ENCODE results near the gene PPP1R16B.

DNA sequence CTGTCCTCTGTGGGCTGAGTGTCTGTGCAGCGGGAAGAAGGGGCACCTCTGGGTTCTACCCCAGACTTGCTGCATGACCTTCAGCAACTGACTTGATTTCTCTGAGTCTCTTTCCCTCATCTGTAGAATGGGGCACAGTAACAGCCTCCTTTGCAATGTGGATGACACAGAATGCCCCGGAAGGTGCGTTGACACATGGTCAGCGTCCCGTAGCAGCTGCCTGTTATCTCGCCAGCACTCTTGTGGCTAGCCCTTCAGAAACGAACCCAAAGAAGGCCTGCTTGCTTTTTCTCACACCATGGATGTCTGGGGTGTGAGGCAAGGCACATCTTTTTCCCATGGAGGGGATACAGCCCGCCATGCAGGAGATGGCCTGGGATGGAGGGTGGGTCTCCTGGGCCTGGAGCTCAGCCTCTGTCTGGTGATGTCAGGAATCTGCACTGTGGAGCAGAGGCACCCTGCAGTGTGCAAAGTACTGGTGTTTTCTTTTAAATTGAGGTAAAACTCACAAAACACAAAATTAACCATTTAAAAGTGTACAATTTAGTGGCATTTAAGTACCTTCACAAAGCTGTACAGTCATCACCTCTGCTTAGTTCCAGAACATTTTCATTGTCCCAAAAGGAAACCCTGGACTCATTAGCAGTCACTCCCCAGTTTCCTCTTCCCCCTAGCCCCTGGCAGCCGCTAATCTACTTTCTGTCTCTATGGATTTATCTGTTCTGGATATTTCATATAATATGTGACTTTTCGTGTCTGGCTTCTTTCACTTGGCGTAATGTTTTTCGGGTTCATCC lies 61.0 kb downstream of the PPP1R16B start:
- TF ChIP-seq, protein P1, sequence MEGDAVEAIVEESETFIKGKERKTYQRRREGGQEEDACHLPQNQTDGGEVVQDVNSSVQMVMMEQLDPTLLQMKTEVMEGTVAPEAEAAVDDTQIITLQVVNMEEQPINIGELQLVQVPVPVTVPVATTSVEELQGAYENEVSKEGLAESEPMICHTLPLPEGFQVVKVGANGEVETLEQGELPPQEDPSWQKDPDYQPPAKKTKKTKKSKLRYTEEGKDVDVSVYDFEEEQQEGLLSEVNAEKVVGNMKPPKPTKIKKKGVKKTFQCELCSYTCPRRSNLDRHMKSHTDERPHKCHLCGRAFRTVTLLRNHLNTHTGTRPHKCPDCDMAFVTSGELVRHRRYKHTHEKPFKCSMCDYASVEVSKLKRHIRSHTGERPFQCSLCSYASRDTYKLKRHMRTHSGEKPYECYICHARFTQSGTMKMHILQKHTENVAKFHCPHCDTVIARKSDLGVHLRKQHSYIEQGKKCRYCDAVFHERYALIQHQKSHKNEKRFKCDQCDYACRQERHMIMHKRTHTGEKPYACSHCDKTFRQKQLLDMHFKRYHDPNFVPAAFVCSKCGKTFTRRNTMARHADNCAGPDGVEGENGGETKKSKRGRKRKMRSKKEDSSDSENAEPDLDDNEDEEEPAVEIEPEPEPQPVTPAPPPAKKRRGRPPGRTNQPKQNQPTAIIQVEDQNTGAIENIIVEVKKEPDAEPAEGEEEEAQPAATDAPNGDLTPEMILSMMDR (conservative IDR thresholded peaks at IDR 0.05), result no peak
- no peak for TF ChIP-seq ZFX (IDR thresholded peaks at IDR 0.05)

Data from C4-2B (cell line).